IMR-90 (cell line): ENCODE results near the gene PSAP. TPM values are rescaled to one million over a fixed set of nuclear protein-coding genes. Genes with fewer than 3 reads are reported as not detected.
"Not testable (repeated sequence)": the region's sequence is repeated elsewhere in the genome, so short reads cannot be mapped to it uniquely, and the experiment has no call there.

Experiments used
- ATAC-seq: fragments of 200-7000 bp; cut with Tn5 transposase; 2 replicates; pipeline ENCODE4 v1.9.1; 2020; ENCODE audit warnings: low read depth, mild to moderate bottlenecking, moderate library complexity
- BruUV-seq: library from RNA; stranded (reverse); fragments of 400-500 nt; replicated peaks from 2 replicates; lab custom pipeline; 2021; lab: Mats Ljungman, UMichigan
- CTCF ChIA-PET: fragments of 300-600 bp; formaldehyde crosslinking; extraction: SDS; loops from one replicate; lab custom pipeline; 2021; ENCODE audit warnings: antibody characterized with exemption; lab: Yijun Ruan, JAX
- POLR2A ChIA-PET: fragments of 300-600 bp; sonication (Branson Sonifier 250); formaldehyde crosslinking; loops from one replicate; lab custom pipeline; 2022; ENCODE audit warnings: antibody characterized with exemption; ENCODE audit not compliant: unreplicated experiment; lab: Charles Lee
- DNase-seq: peaks from one replicate; pipeline ENCODE4 v3.0.0; 2013
- H2AFZ ChIP-seq: replicated peaks from 2 replicates; pipeline ENCODE3; 2013; ENCODE audit warnings: low read length, mild to moderate bottlenecking; ENCODE audit not compliant: poor library complexity
- H2AK5ac ChIP-seq: 2 replicates; pipeline ENCODE4 v1.6.1; 2013; ENCODE audit warnings: low read depth, low read length, inconsistent platforms
- H2AK9ac ChIP-seq: replicated peaks from 2 replicates; pipeline ENCODE3; 2013; ENCODE audit warnings: mild to moderate bottlenecking, low read depth, low read length, moderate library complexity; ENCODE audit not compliant: poor library complexity
- H2BK120ac ChIP-seq: 2 replicates; pipeline ENCODE4 v1.6.1; 2013; ENCODE audit warnings: low read depth, low read length, inconsistent platforms
- H2BK15ac ChIP-seq: 3 replicates; pipeline ENCODE4 v1.6.1; 2013; ENCODE audit warnings: low read depth, low read length, inconsistent platforms
- H2BK20ac ChIP-seq: 2 replicates; pipeline ENCODE4 v1.6.1; 2013; ENCODE audit warnings: low read depth, mild to moderate bottlenecking, inconsistent platforms, low read length, moderate library complexity
- H2BK5ac ChIP-seq: 2 replicates; pipeline ENCODE4 v1.6.1; 2013; ENCODE audit warnings: mild to moderate bottlenecking, low read depth, low read length, inconsistent platforms; ENCODE audit not compliant: poor library complexity, severe bottlenecking
- H3K14ac ChIP-seq: replicated peaks from 2 replicates; pipeline ENCODE4 v1.6.1; 2013; ENCODE audit warnings: low read depth, low read length, inconsistent platforms
- H3K18ac ChIP-seq: 2 replicates; pipeline ENCODE4 v1.6.1; 2013; ENCODE audit warnings: low read depth, low read length, control low read depth
- H3K23ac ChIP-seq: 2 replicates; pipeline ENCODE4 v1.6.1; 2013; ENCODE audit warnings: low read depth, low read length, inconsistent platforms
- H3K27ac ChIP-seq: 2 replicates; pipeline ENCODE4 v1.5.1; 2013; ENCODE audit warnings: mild to moderate bottlenecking, control low read depth, low read length; ENCODE audit not compliant: insufficient read depth
- H3K27me3 ChIP-seq: 2 replicates; pipeline ENCODE4 v1.6.1; 2013; ENCODE audit warnings: low read length; ENCODE audit not compliant: control insufficient read depth, insufficient read depth
- H3K36me3 ChIP-seq: 2 replicates; pipeline ENCODE4 v1.6.1; 2013; ENCODE audit warnings: low read length, mixed read lengths; ENCODE audit not compliant: control insufficient read depth, insufficient read depth
- H3K4ac ChIP-seq: 2 replicates; pipeline ENCODE4 v1.6.1; 2013; ENCODE audit warnings: low read depth, low read length, inconsistent platforms
- H3K4me1 ChIP-seq: 2 replicates; pipeline ENCODE4 v1.6.1; 2013; ENCODE audit warnings: low read length, mixed read lengths; ENCODE audit not compliant: control insufficient read depth, insufficient read depth
- H3K4me2 ChIP-seq: 2 replicates; pipeline ENCODE4 v1.6.1; 2013; ENCODE audit warnings: low read depth, mild to moderate bottlenecking, control low read depth, low read length, moderate library complexity
- H3K4me3 ChIP-seq: 2 replicates; pipeline ENCODE4 v1.5.1; 2013; ENCODE audit warnings: low read depth, mild to moderate bottlenecking, control low read depth, low read length, moderate library complexity; ENCODE audit not compliant: insufficient read depth
- H3K56ac ChIP-seq: 2 replicates; pipeline ENCODE4 v1.6.1; 2013; ENCODE audit warnings: low read length, inconsistent platforms; ENCODE audit not compliant: insufficient read depth; ENCODE audit errors: extremely low read depth
- H3K79me1 ChIP-seq, 2 experiments: 2 replicates each; pipeline ENCODE4 v1.6.1; 2013; ENCODE audit warnings: low read length in 2 of 2, inconsistent platforms in 1 of 2, low read depth in 1 of 2
- H3K9ac ChIP-seq: 2 replicates; pipeline ENCODE4 v1.6.1; 2013; ENCODE audit warnings: low read depth, low read length, control low read depth
- H3K9me1 ChIP-seq: 2 replicates; pipeline ENCODE4 v1.6.1; 2013; ENCODE audit warnings: low read length, inconsistent platforms; ENCODE audit not compliant: insufficient read depth
- H3K9me3 ChIP-seq: 2 replicates; pipeline ENCODE4 v1.6.1; 2013; ENCODE audit warnings: low read length; ENCODE audit not compliant: control insufficient read depth, insufficient read depth
- H4K20me1 ChIP-seq: 2 replicates; pipeline ENCODE4 v1.6.1; 2013; ENCODE audit warnings: low read length, inconsistent platforms; ENCODE audit not compliant: insufficient read depth
- H4K5ac ChIP-seq: 2 replicates; pipeline ENCODE4 v1.6.1; 2013; ENCODE audit warnings: mild to moderate bottlenecking, low read depth, low read length, control low read depth
- H4K8ac ChIP-seq, 2 experiments: 2 replicates each; pipeline ENCODE4 v1.6.1; 2013; ENCODE audit warnings: low read depth in 2 of 2, low read length in 2 of 2, control low read depth in 1 of 2, inconsistent platforms in 1 of 2
- H4K91ac ChIP-seq: 2 replicates; pipeline ENCODE4 v1.6.1; 2013; ENCODE audit warnings: low read depth, low read length, inconsistent platforms; ENCODE audit not compliant: insufficient read depth
- MAFK ChIP-seq: IDR thresholded peaks from 2 replicates; pipeline ENCODE4 v1.6.1; 2012; ENCODE audit warnings: low read depth, low read length, improper control_type of control experiment
- RAD21 ChIP-seq: IDR thresholded peaks from 2 replicates; pipeline ENCODE4 v1.6.1; 2012; ENCODE audit warnings: low read length, improper control_type of control experiment
- WGBS, 2 experiments: methylation state at CpG; one replicate each; pipeline versions ENCODE4 v1.1.5 to v1.1.7; 2013; ENCODE audit warnings: missing lambda C conversion rate in 2 of 2; ENCODE audit not compliant: insufficient read length in 1 of 2; ENCODE audit errors: extremely low coverage in 2 of 2; 5-methylcytosine and 5-hydroxymethylcytosine counted together
- dilution Hi-C: fragments of 300-500 bp; cut with HindIII; formaldehyde crosslinking; loops from one replicate; pipeline ENCODE4 v1.14.3; 2018; ENCODE audit warnings: low sequenced_read_pairs; ENCODE audit not compliant: unreplicated experiment
- in situ Hi-C: fragments of 300-500 bp; cut with MboI; formaldehyde crosslinking; loops from 3 replicates; pipeline ENCODE4 v1.14.3; 2019; ENCODE audit warnings: low sequenced_read_pairs, inconsistent platforms, mixed read lengths
- intact Hi-C: fragments of 100-400 bp; cut with micrococcal nuclease; formaldehyde crosslinking; loops from 2 replicates; pipeline ENCODE4 v1.10.0; 2022
- polyA plus RNA-seq, 3 experiments: library from polyadenylated mRNA; depleted of rRNA; stranded (reverse); fragments of >200 nt; gene quantifications; 2 replicates each; pipeline ENCODE4 v1.2.3, GENCODE V29; 2012; ENCODE audit warnings: low replicate concordance in 1 of 3
- total RNA-seq: library from RNA; depleted of rRNA; stranded (reverse); fragments of >200 nt; gene quantifications from 2 replicates; pipeline ENCODE4 v1.2.3, GENCODE V29; 2012

PSAP gene
- total and polyA plus RNA-seq, 2 of the 4 experiments (the other 2 are of a cell fraction) = 216 to 876 TPM

- POLR2A ChIA-PET = interaction anchor here (0.7 kb wide), 1 partner anchor 23 kb away, joined by 8 read pairs; the partner anchor contains the start of gene PSAP
- H3K36me3 ChIP-seq = no peaks in the 10 kb centered on the region
These were observed 22.6 kb upstream of the PSAP start for GRCh38 chr10:71873582-71874211.

GRCh38 chr10:71869601-71870000 is 18.6 kb upstream of the PSAP start:
- dilution Hi-C loops = not testable (repeated sequence)

More at GRCh38 chr10:71873582-71874211, 22.6 kb upstream of the PSAP start:
- dilution Hi-C loops = no loop called here
- Histone ChIP-seq H3K56ac (no peak overlapping the region), H3K4me2 (no peak overlapping the region), H3K9me3 (no peaks in the 10 kb centered on the region), H2AK9ac (no peak overlapping the region), H3K27ac (no peak overlapping the region), H4K20me1 (peaks cover 11% of the 10 kb centered on the region), H3K23ac (no peak overlapping the region), H3K4me3 (no peak overlapping the region), H3K79me1 (no peaks in the 10 kb centered on the region), H3K9me1 (peaks cover 4% of the 10 kb centered on the region; the same call in 1 of the 2 replicates), H2BK20ac (no peak overlapping the region), H3K18ac (no peak overlapping the region), H2AK5ac (no peak overlapping the region), H3K9ac (no peak overlapping the region), H4K91ac (no peak overlapping the region), H2BK5ac (no peak overlapping the region), H3K4ac (no peak overlapping the region), H3K27me3 (peaks cover 34% of the 10 kb centered on the region), H2BK15ac (no peak overlapping the region), H2AFZ (no peak overlapping the region), H3K4me1 (0 out of 2 replicates have a peak, but pooled peaks cover 3% of the 10 kb centered on the region), H4K8ac (no peak overlapping the region), H3K14ac (no peak overlapping the region), H4K5ac (no peak overlapping the region), H2BK120ac (no peak overlapping the region)
- in situ Hi-C loops = no loop called here
- no TSS peak for BruUV-seq
- CTCF ChIA-PET = interaction anchor here (1.5 kb wide), 1 partner anchor 23 kb away, joined by 5 read pairs; no protein-coding TSS in a partner anchor
- WGBS, 2 experiments = 92% methylated on average over 4 of the region's 7 CpGs; no CpG with 5 or more reads in 1 of the 2 experiments
- ATAC-seq (no peak), DNase-seq (no peak)
- intact Hi-C loops = no loop called here
- TF ChIP-seq RAD21 (no peak), MAFK (no peak)

More at GRCh38 chr10:71869601-71870000, 18.6 kb upstream of the PSAP start:
- H3K79me1 ChIP-seq, intact Hi-C loops, H4K5ac ChIP-seq, H2AK5ac ChIP-seq, CTCF ChIA-PET, H4K8ac ChIP-seq, H3K14ac ChIP-seq, H3K36me3 ChIP-seq, DNase-seq, H3K18ac ChIP-seq, H3K4me3 ChIP-seq, BruUV-seq, H3K27ac ChIP-seq, H3K23ac ChIP-seq, H2BK20ac ChIP-seq, POLR2A ChIA-PET, H4K91ac ChIP-seq, H2BK15ac ChIP-seq, H3K4me1 ChIP-seq, H2BK120ac ChIP-seq, H3K9me1 ChIP-seq, H2AK9ac ChIP-seq, H3K4ac ChIP-seq, H3K9ac ChIP-seq, in situ Hi-C loops, H3K56ac ChIP-seq, H3K4me2 ChIP-seq, H3K9me3 ChIP-seq, H2BK5ac ChIP-seq, H2AFZ ChIP-seq, ATAC-seq: not testable (repeated sequence)
- peaks cover 14% of the 10 kb centered on the region for H4K20me1 ChIP-seq
- H3K27me3 ChIP-seq = peaks cover 23% of the 10 kb centered on the region
- 95% methylated on average over 4 of the region's 32 CpGs; no CpG with 5 or more reads in 1 of the 2 experiments for WGBS, 2 experiments
